ENCODE measurements around the gene GPC6.

GRCh38 chr13:94176561-94176960 is 950.0 kb downstream of the GPC6 start:
- TF ChIP-seq CTCF (IDR thresholded peaks at IDR 0.05; ENCODE audit: poor library complexity) (no peak), EZH2 (IDR thresholded peaks at IDR 0.05; ENCODE audit: borderline replicate concordance) (no peak), EZH2phosphoT487 (IDR thresholded peaks at IDR 0.05; ENCODE audit: low read depth, severe bottlenecking, unreplicated experiment) (no peak)
